Upper lobe of left lung (tissue), 6 donors: ENCODE results near the gene SIDT1. TPM values are rescaled to one million over a fixed set of nuclear protein-coding genes. Genes with fewer than 3 reads are reported as not detected.
A peak's percentile ranks its signal among the peaks of the same experiment; 100 is the strongest.
"Not testable (repeated sequence)": the region's sequence is repeated elsewhere in the genome, so short reads cannot be mapped to it uniquely, and the experiment has no call there.

ENCODE experiments used
- ATAC-seq, 2 donors: fragments of 200-7000 bp; cut with Tn5 transposase; one replicate each; pipeline ENCODE4 v1.9.1; 2022; ENCODE audit warnings: mild to moderate bottlenecking in 2 of 2, moderate library complexity in 2 of 2; ENCODE audit not compliant: low FRiP score in 2 of 2
- DNase-seq, 2 donors: peaks; one replicate each; pipeline ENCODE4 v3.0.0-alpha.2; 2019 to 2020
- H3K27ac ChIP-seq, 4 donors: fragments of 200-600 bp; sonication (generic); one replicate each; pipeline ENCODE4 v1.5.1; 2016 to 2019
- H3K27me3 ChIP-seq, 4 donors: fragments of 200-600 bp; sonication (generic); one replicate each; pipeline ENCODE4 v1.5.1; 2017 to 2019
- H3K36me3 ChIP-seq, 4 donors: fragments of 200-600 bp; sonication (generic); one replicate each; pipeline ENCODE4 v1.5.1; 2016 to 2019
- H3K4me1 ChIP-seq, 4 donors: fragments of 200-600 bp; sonication (generic); one replicate each; pipeline ENCODE4 v1.5.1; 2018 to 2019
- H3K4me3 ChIP-seq, 4 donors: fragments of 200-600 bp; sonication (generic); one replicate each; pipeline ENCODE4 v1.5.1; 2017 to 2019; ENCODE audit warnings: mild to moderate bottlenecking in 2 of 4, moderate library complexity in 1 of 4
- H3K9me3 ChIP-seq, 4 donors: fragments of 200-600 bp; sonication (generic); one replicate each; pipeline ENCODE4 v1.5.1; 2018 to 2019
- CTCF ChIP-seq, 6 experiments: fragments of 450-650 bp in 4 of 6; fragments of 200-600 bp in 2 of 6; sonication (generic) in 2 of 6; IDR thresholded peaks; one replicate each; pipeline ENCODE4 v1.5.1; 2016 to 2019; ENCODE audit warnings: antibody characterized with exemption in 6 of 6
- EP300 ChIP-seq, 4 donors: sonication (generic); formaldehyde crosslinking; IDR thresholded peaks; one replicate each; pipeline ENCODE4 v1.5.1; 2017; ENCODE audit warnings: antibody characterized with exemption in 4 of 4, control low read depth in 2 of 4
- POLR2A ChIP-seq, 4 donors: fragments of 450-650 bp; IDR thresholded peaks; one replicate each; pipeline ENCODE4 v1.5.1; 2016 to 2017; ENCODE audit warnings: antibody characterized with exemption in 4 of 4, mild to moderate bottlenecking in 2 of 4
- POLR2AphosphoS5 ChIP-seq, 2 donors: sonication (generic); formaldehyde crosslinking; IDR thresholded peaks; one replicate each; pipeline ENCODE4 v1.5.1; 2017; ENCODE audit warnings: antibody characterized with exemption in 2 of 2
- WGBS, 2 donors: methylation state at CpG; one replicate each; pipeline ENCODE4 v1.1.5; 2017 to 2018; 5-methylcytosine and 5-hydroxymethylcytosine counted together
- total RNA-seq, 6 donors: library from RNA; depleted of rRNA in 4 of 6; stranded (reverse); fragments of >200 nt in 4 of 6; gene quantifications; one replicate each; pipeline versions ENCODE4 v1.1.0 to v1.2.1, GENCODE V29; 2016 to 2021
- donor health status: DM: no; HTN: no; CAD: no; lungs with moderate emphysema.
- donor health status: DM: no; HTN: yes; CAD: no; lungs with severe emphysema.

Gene SIDT1
- total RNA-seq, 6 donors from 2014 or later, result 2.6 to 37.5 (median 9.5) TPM

GRCh38 chr3:113628788-113629187 lies 96.4 kb downstream of the SIDT1 start:
- Histone ChIP-seq H3K27ac (no peak overlapping the region), H3K4me1 (peaks cover 0 to 3% (median 0%) of the 10 kb centered on the region in 4 donors), H3K36me3 (peaks cover 0 to under 1% (median 0%) of the 10 kb centered on the region in 4 donors), H3K27me3 (no peaks in the 10 kb centered on the region), H3K9me3 (no peaks in the 10 kb centered on the region), H3K4me3 (no peak overlapping the region)
- WGBS, 2 donors, result 84 to 88% methylated on average over 6 of the region's 6 CpGs
- no peak for ATAC-seq
- TF ChIP-seq POLR2AphosphoS5 (IDR thresholded peaks at IDR 0.05) (no peak), CTCF (IDR thresholded peaks at IDR 0.05) (no peak), POLR2A (IDR thresholded peaks at IDR 0.05) (no peak), EP300 (IDR thresholded peaks at IDR 0.05) (no peak)
- DNase-seq, result no peak

GRCh38 chr3:113629584-113630421 lies 97.4 kb downstream of the SIDT1 start:
- no peaks in the 10 kb centered on the region for H3K36me3 ChIP-seq
- no peak for TF ChIP-seq POLR2AphosphoS5 (IDR thresholded peaks at IDR 0.05)
- no peaks in the 10 kb centered on the region for H3K27me3 ChIP-seq
- no peak for DNase-seq
- H3K9me3 ChIP-seq, result no peaks in the 10 kb centered on the region
- 71 to 73% methylated on average over 16 of the region's 16 CpGs for WGBS, 2 donors
- peak in 1 of 2 donors; percentile 11 for ATAC-seq
- no peak overlapping the region for H3K27ac ChIP-seq
- peaks cover 0 to 3% (median 0%) of the 10 kb centered on the region in 4 donors for H3K4me1 ChIP-seq
- no peak overlapping the region for H3K4me3 ChIP-seq

- Histone ChIP-seq H3K36me3 (no peaks in the 10 kb centered on the region), H3K9me3 (no peaks in the 10 kb centered on the region), H3K27me3 (no peaks in the 10 kb centered on the region), H3K4me1 (peaks cover 0 to 3% (median 0%) of the 10 kb centered on the region in 4 donors), H3K27ac (no peak overlapping the region), H3K4me3 (no peak overlapping the region)
- DNase-seq (no peak), ATAC-seq (no peak)
- 39 to 54% methylated on average over 3 of the region's 3 CpGs for WGBS, 2 donors
- TF ChIP-seq POLR2A (IDR thresholded peaks at IDR 0.05) (no peak), EP300 (IDR thresholded peaks at IDR 0.05) (no peak), CTCF (IDR thresholded peaks at IDR 0.05) (no peak), POLR2AphosphoS5 (IDR thresholded peaks at IDR 0.05) (no peak)
These were observed 98.7 kb downstream of the SIDT1 start for GRCh38 chr3:113630956-113631542.

- no peaks in the 10 kb centered on the region for H3K36me3 ChIP-seq
- H3K4me1 ChIP-seq, result peaks cover 0 to 3% (median 0%) of the 10 kb centered on the region in 4 donors
- H3K27ac ChIP-seq, result no peak overlapping the region
- DNase-seq (no peak), ATAC-seq (no peak)
- 74 to 77% methylated on average over 6 of the region's 6 CpGs for WGBS, 2 donors
- no peak overlapping the region for H3K4me3 ChIP-seq
- H3K9me3 ChIP-seq, result no peaks in the 10 kb centered on the region
- TF ChIP-seq POLR2AphosphoS5 (IDR thresholded peaks at IDR 0.05) (no peak), POLR2A (IDR thresholded peaks at IDR 0.05) (no peak), EP300 (IDR thresholded peaks at IDR 0.05) (no peak), CTCF (IDR thresholded peaks at IDR 0.05) (no peak)
- no peaks in the 10 kb centered on the region for H3K27me3 ChIP-seq
These were observed 99.2 kb downstream of the SIDT1 start for GRCh38 chr3:113631573-113631972.

- no peaks in the 10 kb centered on the region for H3K36me3 ChIP-seq
- no peak for ATAC-seq
- 91 to 93% methylated on average over 8 of the region's 8 CpGs for WGBS, 2 donors
- no peak for DNase-seq
- no peaks in the 10 kb centered on the region for H3K9me3 ChIP-seq
- no peak overlapping the region for H3K27ac ChIP-seq
- H3K27me3 ChIP-seq, result no peaks in the 10 kb centered on the region
- H3K4me1 ChIP-seq, result peaks cover 0 to 2% (median 0%) of the 10 kb centered on the region in 4 donors
- TF ChIP-seq CTCF (IDR thresholded peaks at IDR 0.05) (no peak), EP300 (IDR thresholded peaks at IDR 0.05) (no peak), POLR2AphosphoS5 (IDR thresholded peaks at IDR 0.05) (no peak), POLR2A (IDR thresholded peaks at IDR 0.05) (no peak)
- no peak overlapping the region for H3K4me3 ChIP-seq
These were observed 102.6 kb downstream of the SIDT1 start for GRCh38 chr3:113634782-113635474.

- DNase-seq, H3K27ac ChIP-seq, H3K4me1 ChIP-seq, H3K9me3 ChIP-seq, H3K36me3 ChIP-seq, ATAC-seq, H3K4me3 ChIP-seq, H3K27me3 ChIP-seq: not testable (repeated sequence)
- WGBS, 2 donors, result 90 to 92% methylated on average over 7 of the region's 7 CpGs
These were observed 103.7 kb downstream of the SIDT1 start for GRCh38 chr3:113636034-113636433.
